GM21528 (cell line): ENCODE results near the gene NUDT3.
"Not testable (repeated sequence)": the region's sequence is repeated elsewhere in the genome, so short reads cannot be mapped to it uniquely, and the experiment has no call there.

Experiments
- ATAC-seq: cut with Tn5 transposase; IDR thresholded peaks from one replicate; pipeline ENCODE4 v1.9.1; 2021; ENCODE audit warnings: mild to moderate bottlenecking, moderate library complexity; ENCODE audit not compliant: unreplicated experiment, low FRiP score

Gene NUDT3

DNA sequence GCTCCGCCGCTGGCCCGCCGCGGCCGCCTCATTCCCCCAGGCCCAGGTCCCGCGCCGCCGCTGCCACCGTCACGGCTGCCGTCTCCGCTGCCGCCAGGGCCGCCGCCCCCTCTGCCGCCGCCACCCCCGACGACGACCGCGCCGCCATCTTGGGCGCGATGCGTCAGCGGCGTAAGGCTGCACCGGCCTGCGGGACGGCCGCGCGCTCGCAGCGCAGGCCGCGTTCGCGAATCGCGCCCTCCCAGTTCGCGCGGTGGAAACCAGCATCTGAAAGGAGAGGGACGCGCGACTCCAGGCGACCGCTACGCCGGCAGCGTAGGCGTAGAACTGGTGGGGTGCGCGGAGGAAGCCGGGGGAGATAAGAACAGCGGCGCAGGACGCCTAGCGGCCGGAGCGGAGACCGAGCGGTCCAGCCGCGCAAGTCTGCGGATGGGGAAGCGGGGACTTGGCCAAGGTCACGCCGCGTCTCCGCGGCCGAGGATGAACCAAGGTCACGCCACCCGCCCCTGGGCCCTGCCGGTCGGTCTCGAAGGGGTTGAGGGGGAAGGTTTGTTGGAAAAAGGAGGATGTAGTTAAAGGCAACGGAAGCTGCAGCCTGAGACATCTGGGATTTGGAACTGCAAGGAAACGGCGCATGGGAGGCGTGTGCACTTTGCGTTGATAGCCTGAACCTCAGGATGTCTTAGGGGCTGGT, at the start of gene NUDT3:
Gene NUDT3, minus strand, starts transcription at position 173 of the 694 bp plus-strand sequence. CDS start 307 bp downstream, outside the sequence.
- ATAC-seq = peak; percentile 82

DNA sequence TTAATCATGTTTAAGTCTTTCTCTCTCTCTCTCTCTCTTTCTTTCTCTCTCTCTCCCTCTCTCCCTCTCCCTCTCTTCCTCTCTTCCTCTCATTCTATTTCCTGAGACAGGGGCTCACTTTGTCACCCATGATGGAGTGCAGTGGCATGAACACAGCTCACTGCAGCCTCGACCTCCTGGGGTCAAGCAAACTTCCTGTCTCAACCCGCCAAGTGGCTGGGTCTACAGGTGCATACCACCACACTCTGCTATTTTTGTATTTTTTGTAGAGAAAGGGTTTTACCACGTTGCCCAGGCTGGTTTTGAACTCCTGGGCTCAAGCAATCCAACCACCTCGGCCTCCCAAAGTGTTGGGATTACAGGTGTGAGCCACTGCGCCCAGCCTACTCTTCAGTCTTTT, 49.1 kb upstream of the NUDT3 start:
- no peak for ATAC-seq

DNA sequence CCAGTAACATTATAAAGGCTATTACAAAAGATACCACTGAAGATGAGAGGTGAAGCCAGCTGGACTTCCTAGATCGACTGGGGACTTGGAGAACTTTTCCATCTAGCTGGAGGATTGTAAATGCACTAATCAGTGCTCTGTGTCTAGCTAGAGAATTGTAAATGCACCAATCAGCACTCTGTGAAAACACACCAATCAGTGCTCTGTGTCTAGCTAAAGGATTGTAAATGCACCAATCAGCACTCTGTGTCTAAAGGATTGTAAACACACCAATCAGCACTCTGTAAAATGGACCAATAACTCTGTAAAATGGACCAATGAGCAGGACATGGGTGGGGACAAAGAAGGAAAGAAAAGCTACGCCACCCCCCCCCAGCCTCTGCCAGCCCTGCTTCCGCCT, 47.0 kb upstream of the NUDT3 start:
- ATAC-seq = no peak

DNA sequence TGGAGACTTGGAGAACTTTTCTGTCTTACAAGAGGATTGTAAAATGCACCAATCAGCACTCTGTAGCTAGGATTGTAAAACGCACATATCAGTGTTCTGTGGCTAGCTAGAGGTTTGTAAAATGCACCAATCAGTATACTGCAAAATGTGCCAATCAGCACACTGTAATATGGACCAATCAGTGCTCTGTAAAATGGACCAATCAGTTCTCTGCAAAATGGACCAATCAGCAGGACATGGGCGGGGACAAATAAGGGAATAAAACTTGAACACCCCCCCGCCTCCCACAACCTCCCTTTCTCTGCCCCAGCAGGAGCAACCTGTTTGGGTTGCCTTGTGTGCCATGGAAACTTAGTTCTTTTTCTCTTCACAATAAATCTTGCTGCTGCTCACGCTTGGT, 46.2 kb upstream of the NUDT3 start:
- no peak for ATAC-seq

DNA sequence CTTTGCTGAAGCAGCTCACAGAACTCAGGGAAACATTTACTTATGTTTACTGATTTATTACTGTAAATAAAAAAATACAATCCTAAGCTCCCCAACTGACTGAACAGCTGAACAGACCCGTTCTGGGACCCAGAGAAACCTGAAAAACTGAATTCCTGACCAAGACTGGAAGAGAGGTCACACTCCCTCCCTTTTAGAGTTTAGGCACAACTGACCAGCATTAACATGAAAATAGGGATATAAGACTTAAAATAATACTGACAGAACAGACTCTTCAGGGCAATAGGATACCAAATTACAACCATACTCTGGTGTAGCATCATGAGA, 45.1 kb upstream of the NUDT3 start:
- ATAC-seq = no peak

DNA sequence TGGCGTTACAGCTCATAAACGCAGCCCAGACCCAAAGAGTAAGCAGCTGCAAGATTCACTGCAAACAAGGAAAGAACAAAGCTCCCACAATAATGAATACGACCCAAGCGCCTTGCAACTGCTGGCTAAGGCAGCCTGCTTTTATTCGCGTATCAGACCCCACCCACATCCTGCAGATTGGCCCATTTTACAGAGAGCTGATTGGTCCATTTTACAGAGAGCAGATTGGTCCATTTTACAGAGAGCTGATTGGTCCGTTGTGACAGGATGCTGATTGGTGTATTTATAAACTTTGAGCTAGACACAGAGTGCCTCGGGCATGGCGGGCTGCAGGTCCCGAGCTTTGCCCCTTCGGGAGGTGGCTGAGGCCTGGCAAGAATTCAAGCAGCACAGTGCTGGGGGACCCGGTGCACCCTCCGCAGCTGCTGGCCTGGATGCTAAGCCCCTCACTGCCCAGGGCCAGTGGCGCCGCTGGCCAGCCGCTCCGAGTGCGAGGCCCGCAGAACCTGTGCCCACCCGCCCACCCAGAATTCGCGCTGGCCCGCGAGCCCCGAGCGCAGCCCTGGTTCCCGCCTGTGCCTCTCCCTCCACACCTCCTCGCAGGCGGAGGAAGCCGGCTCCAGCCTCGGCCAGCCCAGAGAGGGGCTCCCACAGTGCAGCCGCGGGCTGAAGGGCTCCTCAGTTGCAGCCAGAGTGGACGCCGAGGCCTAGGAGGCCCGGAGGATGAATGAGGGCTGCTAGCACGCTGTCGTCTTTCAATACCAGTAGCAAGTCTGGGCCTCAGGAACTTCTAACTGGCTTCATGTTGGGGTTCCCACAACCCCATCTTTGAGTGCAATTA, 44.6 kb upstream of the NUDT3 start:
- no peak for ATAC-seq

DNA sequence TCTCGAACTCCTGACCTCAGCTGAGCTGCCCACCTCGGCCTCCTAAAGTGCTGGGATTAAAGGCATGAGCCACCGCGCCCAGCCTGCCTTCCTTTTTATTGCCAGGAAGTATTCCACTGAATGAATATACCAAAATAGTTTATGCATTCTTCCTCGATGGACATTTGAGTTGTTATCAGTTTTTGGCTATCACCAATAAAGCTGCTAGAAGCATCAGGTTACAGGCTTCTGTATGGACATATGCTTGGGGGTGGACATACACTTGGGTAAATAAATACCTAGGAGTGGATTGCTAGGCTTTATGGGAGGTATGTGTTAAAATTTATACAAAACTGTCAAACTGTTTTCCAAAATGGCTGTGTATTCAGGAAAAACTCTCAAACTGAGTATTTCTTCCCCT, 43.4 kb upstream of the NUDT3 start:
- no peak for ATAC-seq

DNA sequence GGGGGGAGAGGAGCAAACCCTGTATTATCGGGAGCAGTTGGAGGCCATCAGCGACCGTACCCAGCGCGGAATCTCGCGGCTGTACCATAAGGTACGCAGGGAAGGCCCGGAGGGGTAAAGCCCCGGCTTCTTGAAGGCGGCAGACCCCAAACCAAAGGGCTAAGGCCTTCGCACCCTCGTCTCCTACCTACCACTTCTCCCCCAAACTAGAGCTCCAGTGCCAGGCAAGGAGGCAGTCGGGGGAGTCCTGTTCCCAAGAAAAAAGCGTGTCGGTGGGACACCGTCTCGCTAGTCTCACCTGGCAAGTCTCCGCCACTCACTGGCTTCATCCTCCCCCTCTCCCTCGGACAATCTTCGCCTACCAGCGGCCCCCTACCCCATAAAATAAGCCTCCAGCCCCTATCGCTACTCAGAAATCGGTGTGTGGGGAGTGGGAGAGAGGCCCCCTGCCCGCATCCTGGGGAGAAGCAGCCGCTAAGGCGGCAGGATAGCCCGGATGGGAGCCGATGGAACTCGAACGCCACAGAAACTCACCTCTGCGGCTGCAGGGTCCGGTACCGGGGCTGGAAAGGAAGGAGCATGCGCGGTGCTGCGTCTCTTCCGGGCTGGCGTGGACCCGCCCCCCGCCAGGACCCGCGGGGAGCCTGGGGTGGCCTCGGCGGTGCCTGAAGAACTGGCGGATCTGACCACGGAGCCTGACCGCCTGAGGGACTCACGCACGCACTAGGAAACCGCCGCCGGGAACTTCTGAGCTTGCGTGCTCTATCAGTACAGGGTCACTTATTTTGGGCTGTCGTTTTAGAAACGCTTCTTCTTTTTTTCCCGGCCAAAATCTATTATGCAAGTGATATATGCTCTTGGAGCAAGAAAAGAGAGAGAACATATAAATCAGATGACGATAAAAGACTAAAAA, 33.3 kb upstream of the NUDT3 start, which contains the start of gene RPS10:
Gene RPS10, minus strand, starts transcription at position 572 of the 913 bp plus-strand sequence. CDS start 848 bp downstream, outside the sequence.
- peak; percentile 80 for ATAC-seq

DNA sequence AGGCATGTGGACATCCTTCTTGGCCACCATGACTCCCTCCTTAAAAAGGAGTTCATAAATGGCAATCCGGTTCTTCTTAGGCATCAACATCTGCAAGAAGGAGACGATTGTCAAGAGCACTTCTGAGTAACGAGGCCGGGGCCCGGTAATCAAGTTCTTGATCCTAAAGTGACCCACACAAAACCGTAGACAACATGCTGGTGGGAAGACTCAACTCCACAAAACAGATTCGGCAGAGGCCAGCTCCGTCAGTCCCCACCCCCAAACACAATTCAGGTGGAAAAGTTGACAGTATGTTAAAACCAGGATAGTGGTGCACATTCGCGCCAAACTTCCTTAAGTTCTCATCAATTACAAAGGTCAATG, 32.6 kb upstream of the NUDT3 start:
- ATAC-seq = no peak

DNA sequence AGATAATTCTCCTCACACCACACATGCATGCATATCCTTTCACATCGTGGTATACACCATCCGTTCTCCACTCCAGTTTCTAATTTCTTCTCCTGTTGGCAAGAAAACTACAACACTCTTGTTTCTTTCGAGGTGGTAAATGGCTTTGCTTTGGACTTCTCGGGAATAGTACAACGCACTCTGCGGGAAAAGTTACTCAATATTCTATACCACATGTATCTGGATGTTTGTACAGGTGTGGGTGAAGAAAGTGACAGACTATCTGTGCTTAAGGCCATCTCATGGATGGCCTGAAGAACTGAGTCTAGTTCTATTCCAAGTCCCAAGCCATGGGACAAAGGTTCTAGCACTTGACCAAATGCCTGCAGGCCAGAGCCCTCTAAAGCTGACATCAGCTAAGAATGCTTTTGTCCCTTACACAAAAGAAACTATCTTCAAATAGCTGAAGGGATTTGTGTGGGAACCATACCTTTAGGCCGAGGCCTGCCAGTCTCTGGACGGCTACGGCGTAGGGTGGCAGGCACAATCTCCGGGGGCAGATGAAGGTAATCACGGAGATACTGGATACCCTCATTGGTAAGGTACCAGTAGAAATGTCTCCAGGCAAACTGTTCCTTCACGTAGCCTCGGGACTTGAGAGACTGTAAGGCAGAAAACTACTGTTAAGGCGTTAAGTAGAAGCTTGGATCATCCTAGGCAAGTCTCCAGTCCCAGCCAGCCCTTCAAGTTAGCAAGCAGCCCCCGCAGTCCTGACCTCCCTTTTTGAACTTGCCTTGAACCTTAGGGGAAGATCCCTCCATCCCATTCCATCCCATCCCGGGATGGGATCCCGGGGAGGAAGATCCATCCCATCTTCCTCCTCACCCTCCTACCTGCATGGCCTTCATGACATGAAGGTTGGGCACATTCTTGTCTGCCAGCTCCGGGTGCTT, 32.0 kb upstream of the NUDT3 start:
- ATAC-seq = no peak

DNA sequence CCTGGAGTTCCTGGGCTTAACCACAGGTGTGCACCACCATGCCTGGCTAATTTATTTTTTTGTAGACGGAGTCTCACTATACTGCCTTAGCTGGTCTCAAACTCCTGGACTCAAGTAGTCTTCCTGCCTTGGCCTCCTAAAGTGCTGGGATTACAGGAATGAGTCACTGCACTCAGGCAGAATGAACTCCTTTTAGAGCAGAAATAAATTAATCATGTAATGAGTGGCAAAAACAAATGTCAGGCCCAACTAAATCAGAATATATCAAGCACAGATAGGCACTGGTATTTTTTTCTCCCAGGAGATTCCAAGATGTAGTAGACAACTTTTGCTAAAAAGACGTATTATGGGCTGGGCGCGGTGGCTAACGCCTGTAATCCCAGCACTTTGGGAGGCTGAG, 30.8 kb upstream of the NUDT3 start:
- no peak for ATAC-seq

DNA sequence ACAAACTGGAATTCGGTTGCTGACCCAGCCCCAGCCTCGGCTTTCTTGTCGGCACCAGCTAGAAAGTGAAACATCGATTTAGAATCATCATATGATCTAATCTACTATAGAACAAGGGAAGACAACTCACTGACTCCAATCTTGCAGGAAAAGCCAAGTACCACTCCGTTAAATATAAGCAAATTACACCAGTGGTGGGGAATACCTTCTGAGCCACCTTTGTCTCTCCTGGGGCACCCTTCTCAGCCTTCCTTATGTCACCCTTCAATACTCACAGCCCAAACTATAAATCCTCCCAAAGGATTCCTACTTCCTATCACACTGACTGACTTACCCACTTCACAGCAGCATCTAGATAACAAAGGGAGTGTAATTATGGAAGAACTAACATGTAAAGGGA, 25.9 kb upstream of the NUDT3 start:
- ATAC-seq = no peak

DNA sequence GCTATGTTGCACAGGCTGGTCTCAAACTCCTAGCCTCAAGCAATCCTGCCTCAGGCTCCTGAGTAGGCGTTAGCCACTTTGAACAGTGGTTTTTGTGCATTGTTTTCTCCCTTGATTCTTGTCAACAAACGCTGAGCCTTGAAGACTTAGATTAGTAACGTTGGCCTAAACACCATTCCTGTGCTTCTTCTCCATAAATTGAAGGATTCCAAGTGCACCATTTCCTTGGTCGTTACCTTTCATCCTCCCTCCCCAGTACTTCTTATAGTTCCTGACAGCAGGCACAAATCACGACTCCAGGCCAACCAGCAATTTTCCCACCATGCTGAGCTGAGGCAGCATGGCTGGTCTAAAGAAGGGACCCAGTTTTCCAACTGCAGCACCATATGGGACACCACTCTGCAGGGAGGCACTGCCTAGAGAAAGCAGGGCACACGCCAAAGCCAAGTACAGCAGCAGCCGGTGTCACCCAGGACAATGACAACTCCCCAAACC, 24.5 kb upstream of the NUDT3 start:
- ATAC-seq = no peak

DNA sequence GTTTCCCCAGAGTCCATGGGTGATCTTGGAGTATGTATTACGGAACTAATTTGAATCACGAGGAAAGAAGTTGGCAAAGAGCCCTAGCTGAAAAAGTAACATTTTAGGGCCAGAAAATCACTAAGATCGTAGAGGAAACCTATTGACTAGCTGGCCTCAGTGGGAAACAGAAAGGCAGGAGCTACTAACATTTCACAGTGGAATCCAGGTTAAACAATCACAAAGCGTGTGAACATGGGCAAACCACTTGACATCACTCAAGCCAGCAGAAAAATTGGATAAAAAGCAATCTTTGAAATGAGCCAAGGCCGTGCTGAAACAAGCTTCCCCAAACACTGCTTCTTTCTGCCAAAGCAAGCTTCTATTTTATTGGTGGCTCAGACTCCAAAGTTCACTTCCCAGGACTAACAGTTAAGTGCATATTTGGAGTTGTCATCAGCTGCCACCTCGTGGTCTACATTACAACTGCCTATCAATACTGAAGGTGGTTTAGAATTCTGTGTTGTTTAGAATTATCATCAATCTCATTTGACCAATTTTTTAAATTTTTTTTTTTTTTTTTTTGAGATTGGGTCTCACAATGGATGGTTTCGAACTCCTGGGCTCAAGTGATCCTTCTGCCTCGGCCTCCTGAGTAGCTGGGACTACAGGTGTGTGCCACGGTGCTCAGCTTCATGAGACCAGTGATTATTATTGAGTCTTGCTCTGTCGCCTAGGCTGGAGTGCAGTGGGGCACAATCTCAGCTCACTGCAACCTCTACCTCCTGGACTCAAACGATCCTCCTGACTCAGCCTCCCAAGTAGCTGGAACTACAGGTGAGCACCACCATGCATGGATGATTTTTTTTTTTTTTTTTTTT, 22.8 kb upstream of the NUDT3 start:
- no peak for ATAC-seq

DNA sequence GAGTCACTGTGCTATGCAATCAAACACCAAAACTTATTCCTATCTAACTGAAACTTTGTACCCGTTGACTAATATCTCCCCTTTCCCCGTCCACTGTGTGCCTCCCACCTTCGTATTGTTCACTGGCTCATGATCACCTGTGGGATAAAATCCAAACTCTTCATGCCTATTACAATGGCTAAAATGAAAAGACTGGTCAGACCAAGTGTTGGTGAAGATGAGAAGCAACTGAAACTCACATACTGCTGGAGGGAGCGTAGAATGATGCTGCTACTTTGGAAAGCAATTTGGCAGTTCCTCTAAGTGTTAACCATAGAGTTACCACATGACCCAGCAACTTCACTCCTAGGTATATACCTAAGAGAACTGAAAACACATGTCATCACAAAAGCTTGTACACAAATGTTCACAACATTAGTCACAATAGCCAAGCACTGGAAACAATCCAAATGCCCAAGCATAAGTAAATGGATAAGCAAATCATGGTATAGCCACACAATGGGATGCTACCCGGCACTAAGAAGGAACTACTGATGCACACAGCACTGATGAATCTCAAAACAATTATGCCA, 20.3 kb upstream of the NUDT3 start:
- no peak for ATAC-seq

DNA sequence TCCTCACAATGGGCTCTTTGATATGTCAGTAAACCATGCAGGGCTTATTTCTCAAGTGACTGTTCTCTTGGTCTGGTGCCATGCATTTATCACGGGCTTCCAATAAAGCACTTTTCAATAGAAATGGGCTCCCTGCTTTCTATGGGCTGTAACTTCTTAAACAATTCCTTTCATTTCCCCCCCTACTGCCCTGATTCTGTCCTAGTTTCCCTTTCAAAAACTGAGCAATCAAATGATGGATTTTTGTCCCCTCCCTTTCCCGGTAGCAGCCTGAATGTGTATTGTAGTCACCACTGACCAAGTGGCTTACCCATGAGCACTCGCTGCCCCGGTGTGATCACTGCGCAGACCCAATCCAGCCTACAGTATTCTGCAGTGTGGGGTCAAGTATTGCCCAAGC, 19.5 kb upstream of the NUDT3 start:
- ATAC-seq = no peak

DNA sequence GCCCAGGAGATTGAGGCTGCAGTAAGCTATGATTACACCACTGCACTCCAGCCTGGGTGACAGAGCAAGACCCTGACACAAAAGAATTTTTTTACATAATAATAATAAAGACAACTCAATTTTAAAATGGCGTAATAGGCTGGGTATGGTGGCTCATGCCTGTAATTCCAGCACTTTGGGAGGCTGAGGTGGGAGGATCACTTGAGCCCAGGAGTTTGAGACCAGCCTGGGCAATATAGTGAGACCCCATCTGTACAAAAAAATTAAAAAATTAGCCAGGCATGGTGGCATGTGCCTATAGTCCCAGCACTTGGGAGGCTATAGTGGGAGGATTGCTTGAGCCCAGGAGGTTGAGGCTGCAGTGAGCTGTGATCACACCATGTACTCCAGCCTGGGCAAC, 15.4 kb upstream of the NUDT3 start:
- ATAC-seq = not testable (repeated sequence)

DNA sequence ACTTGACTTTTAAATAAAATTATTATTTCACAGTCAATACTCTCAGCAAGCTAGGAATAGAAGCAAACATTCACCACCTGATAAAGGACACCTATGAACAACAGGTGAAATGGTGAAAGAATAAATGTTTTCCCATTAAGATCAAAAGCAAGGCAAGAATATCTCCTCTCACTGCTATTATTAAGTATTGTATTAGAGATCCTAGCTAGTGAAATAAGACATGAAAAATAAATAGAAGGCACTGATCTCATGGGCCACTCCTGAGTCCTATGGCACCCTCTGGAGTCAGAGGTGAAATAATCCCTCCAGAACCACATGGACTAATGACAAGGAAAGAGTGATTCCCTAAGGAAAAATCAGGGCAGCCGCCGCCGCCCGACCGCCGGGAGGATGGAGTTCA, 4.0 kb upstream of the NUDT3 start:
- no peak for ATAC-seq

DNA sequence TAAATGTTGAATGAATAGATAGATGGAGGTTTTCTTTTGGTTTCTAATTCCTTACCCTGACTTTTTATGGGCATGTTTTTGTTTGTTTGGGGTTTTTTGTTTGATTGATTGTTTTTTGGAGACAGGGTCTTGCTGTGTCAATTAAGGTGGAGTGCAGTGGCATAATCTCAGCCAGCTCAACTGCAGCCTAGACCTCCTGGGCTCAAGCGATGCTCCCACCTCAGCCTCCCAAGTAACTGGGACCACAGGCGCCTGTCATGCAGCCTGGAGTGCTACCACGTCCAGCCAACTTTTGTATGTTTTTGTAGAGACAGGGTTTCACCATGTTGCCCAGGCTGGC, 1.5 kb upstream of the NUDT3 start:
- no peak for ATAC-seq
